NT2/D1 (cell line): ENCODE results near the gene NRP1.

Experiments used
- SUZ12 ChIP-seq: IDR thresholded peaks from 2 replicates; pipeline ENCODE4 v1.6.1; 2011; ENCODE audit not compliant: insufficient read length, insufficient read depth; ENCODE audit errors: extremely low read depth
- YY1 ChIP-seq: IDR thresholded peaks from 2 replicates; pipeline ENCODE4 v1.6.1; 2011; ENCODE audit not compliant: insufficient read length, insufficient read depth
- ZNF274 ChIP-seq: IDR thresholded peaks from 2 replicates; pipeline ENCODE4 v1.6.1; 2011; ENCODE audit warnings: mild to moderate bottlenecking, low read depth, low read length

DNA sequence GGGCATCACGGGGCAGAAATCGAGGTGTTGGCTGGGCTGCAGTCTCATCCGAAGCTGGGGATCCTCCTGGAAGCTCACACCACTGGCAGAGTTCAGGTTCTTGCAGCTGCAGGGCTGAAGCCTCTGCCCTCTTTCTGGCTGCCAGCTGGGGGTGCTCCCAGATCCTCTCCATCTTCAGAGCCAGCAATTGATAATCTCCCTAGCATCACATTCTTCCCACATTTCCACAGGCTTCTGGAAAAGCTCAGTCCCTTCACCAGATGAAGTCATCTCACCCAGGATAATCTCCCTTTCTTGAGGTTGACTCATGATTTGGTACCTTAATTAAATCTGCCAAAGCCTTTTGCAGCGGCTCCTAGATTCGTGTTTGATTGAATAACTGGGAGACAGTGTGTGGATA, 55.2 kb downstream of the NRP1 start:
- TF ChIP-seq ZNF274, result no peak
- TF ChIP-seq SUZ12, result no peak
- TF ChIP-seq YY1, result no peak
